Activated naive CD8-positive, alpha-beta T cell treated with anti-CD3 and anti-CD28 coated beads, Interleukin-2, amount 10 ng/mL, durations not matched to agents 7 days and 5 days (primary cell): ENCODE measurements around the gene CFAP54. TPM values are rescaled to one million over a fixed set of nuclear protein-coding genes. Genes with fewer than 3 reads are reported as not detected.
"Not testable (repeated sequence)": the region's sequence is repeated elsewhere in the genome, so short reads cannot be mapped to it uniquely, and the experiment has no call there.

ENCODE experiments used
- ATAC-seq: fragments of 150-1000 bp; cut with Tn5 transposase; one replicate; pipeline ENCODE4 v1.10.0; 2021; ENCODE audit warnings: low read depth, moderate library complexity
- POLR2A ChIA-PET: fragments of 350-600 bp; sonication (Branson Sonifier 250); formaldehyde crosslinking; loops from one replicate; lab custom pipeline; 2021; ENCODE audit warnings: antibody characterized with exemption; lab: Charles Lee
- DNase-seq: peaks from one replicate; pipeline ENCODE4 v3.0.0; 2021
- H3K27ac Mint-ChIP-seq: one replicate; pipeline ENCODE4 v1.8.0; 2022; ENCODE audit warnings: mild to moderate bottlenecking, mixed read lengths
- H3K27me3 Mint-ChIP-seq: one replicate; pipeline ENCODE4 v1.8.0; 2022; ENCODE audit warnings: mild to moderate bottlenecking, moderate library complexity, mixed read lengths
- H3K36me3 Mint-ChIP-seq: one replicate; pipeline ENCODE4 v1.8.0; 2021; ENCODE audit warnings: mild to moderate bottlenecking, mixed read lengths
- H3K4me1 Mint-ChIP-seq: one replicate; pipeline ENCODE4 v1.8.0; 2021; ENCODE audit warnings: mixed read lengths
- H3K4me3 Mint-ChIP-seq: one replicate; pipeline ENCODE4 v1.8.0; 2022; ENCODE audit warnings: mild to moderate bottlenecking, moderate library complexity, mixed read lengths
- H3K9me3 Mint-ChIP-seq: one replicate; pipeline ENCODE4 v1.8.0; 2021; ENCODE audit warnings: mixed read lengths
- total RNA-seq, 2 experiments: library from RNA; stranded (reverse); gene quantifications; one replicate each; pipeline ENCODE4 v1.2.3, GENCODE V29; 2021

The CFAP54 gene
- total RNA-seq, 2 experiments from 2014 or later, result 0.94 to 1.8 TPM

DNA sequence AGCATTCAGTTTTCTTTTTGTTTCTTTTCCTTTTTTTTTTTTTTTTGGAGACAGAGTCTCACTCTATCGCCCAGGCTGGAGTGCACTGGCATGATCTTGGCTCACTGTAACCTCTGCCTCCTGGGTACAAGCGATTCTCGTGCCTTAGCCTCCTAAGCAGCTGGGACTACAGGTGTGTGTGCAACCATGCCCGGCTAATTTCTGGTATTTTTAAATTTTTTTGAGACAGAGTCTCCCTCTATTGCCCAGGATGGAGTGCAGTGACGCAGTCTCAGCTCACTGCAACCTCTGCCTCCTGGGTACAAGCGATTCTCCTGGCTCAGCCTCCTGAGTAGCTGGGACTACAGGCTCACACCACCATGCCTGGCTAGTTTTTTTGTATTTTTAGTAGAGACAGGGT lies 30.1 kb upstream of the CFAP54 start:
- H3K27ac Mint-ChIP-seq, H3K36me3 Mint-ChIP-seq, DNase-seq, H3K4me1 Mint-ChIP-seq, H3K27me3 Mint-ChIP-seq, H3K9me3 Mint-ChIP-seq, H3K4me3 Mint-ChIP-seq, ATAC-seq: not testable (repeated sequence)
- POLR2A ChIA-PET, result interaction anchor here (1.1 to 1.3 kb wide), 2 partner anchors 12 to 14 kb away, joined by 4 to 9 read pairs; no protein-coding TSS in a partner anchor

GRCh38 chr12:96462571-96463280 lies 26.7 kb upstream of the CFAP54 start:
- POLR2A ChIA-PET, result no interaction called here
- ATAC-seq (no peak), DNase-seq (no peak)
- H3K27ac Mint-ChIP-seq, result no peak overlapping the region
- no peaks in the 10 kb centered on the region for H3K36me3 Mint-ChIP-seq
- no peaks in the 10 kb centered on the region for H3K4me1 Mint-ChIP-seq
- H3K27me3 Mint-ChIP-seq, result no peaks in the 10 kb centered on the region
- no peaks in the 10 kb centered on the region for H3K9me3 Mint-ChIP-seq
- H3K4me3 Mint-ChIP-seq, result no peak overlapping the region

DNA sequence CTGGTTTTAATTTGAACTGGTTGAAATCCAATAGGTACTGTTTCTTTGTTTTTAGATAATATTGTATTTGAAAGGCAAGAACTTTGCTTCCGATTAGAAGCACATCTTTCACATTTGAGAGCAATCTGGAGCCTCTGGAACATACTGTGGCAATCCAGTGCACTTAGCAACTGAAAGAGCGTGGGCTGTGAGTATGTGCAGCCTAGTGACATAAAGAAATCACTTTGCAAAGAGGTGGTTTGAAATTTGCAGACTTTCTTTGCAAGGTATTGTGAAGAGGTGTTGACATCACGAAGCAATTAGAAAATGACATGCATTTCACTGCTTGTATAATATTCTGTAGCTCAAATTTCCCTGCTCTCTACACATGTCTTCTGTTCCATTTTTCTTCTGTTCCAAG lies 23.5 kb upstream of the CFAP54 start:
- no peak for ATAC-seq
- Mint-ChIP-seq H3K4me1 (no peaks in the 10 kb centered on the region), H3K4me3 (no peak overlapping the region), H3K36me3 (peaks cover 5% of the 10 kb centered on the region), H3K9me3 (peaks cover 7% of the 10 kb centered on the region), H3K27me3 (no peaks in the 10 kb centered on the region), H3K27ac (no peak overlapping the region)
- no peak for DNase-seq
- POLR2A ChIA-PET, result no interaction called here

DNA sequence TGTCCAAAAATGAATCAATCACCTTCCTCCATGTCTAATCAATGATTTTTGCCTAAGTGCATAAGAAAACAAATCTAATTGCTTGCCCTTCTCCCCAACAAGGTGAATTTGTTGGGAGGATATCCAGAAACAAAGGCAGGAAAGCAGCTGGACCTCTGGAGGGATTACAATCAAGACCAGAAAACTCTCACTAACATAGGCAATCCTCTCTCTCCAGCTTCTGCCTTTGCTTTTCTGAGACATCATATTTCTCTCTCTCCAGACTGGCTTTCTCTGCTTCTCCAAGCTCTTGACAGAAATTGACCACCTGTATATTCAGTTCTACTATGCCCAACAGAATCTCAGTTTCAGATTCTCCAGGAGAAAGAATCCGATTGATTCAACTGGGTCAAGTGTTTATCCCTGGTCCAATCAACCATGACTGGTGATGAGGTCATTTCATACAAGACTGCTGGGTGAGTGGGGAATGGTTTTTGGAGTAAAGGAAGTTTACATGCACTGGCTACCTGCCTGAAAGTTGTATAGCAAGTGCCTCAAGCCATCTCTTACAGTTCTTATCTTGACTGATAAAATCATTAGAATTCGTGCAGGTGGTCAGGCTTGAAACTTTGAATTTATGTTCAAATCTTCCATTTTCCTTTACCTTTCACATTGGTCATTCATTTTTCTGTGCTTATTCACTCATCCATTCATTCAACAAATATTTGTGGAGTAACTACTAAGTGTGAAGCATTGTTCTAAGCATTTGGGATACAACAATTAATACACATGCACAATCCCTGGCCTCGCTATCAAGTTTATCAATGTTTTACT lies 22.2 kb upstream of the CFAP54 start:
- peaks cover 7% of the 10 kb centered on the region for H3K9me3 Mint-ChIP-seq

GRCh38 chr12:96471368-96472050 lies 17.9 kb upstream of the CFAP54 start:
- Mint-ChIP-seq H3K4me1 (peaks cover 10% of the 10 kb centered on the region), H3K36me3 (peaks cover 5% of the 10 kb centered on the region), H3K27ac (no peak overlapping the region), H3K9me3 (peaks cover 10% of the 10 kb centered on the region), H3K27me3 (no peaks in the 10 kb centered on the region), H3K4me3 (no peak overlapping the region)
- POLR2A ChIA-PET, result no interaction called here
- DNase-seq, result no peak
- no peak for ATAC-seq

More for the DNA sequence above, 22.2 kb upstream of the CFAP54 start:
- peaks cover 5% of the 10 kb centered on the region for H3K36me3 Mint-ChIP-seq
- POLR2A ChIA-PET, result no interaction called here
- ATAC-seq (no peak), DNase-seq (no peak)
- no peaks in the 10 kb centered on the region for H3K4me1 Mint-ChIP-seq
- H3K27me3 Mint-ChIP-seq, result no peaks in the 10 kb centered on the region
- no peak overlapping the region for H3K4me3 Mint-ChIP-seq
- no peak overlapping the region for H3K27ac Mint-ChIP-seq

DNA sequence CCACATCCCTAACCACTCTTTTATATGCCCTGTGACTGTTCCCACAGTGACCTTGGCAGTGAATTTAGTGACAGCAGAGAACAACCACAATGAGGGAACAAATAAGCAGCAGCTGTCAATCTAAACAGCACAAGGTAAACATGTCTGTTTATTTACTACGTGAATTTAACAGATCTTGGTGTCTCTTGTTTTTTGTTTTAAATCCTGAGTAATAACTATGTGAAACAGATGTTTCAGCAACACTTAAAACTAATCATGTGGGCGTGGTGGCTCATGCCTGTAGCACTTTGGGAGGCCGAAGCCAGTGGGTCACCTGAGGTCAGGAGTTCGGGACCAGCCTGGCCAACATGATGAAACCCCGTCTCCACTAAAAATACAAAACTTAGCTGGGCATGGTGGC lies 17.0 kb upstream of the CFAP54 start:
- Mint-ChIP-seq H3K36me3 (peaks cover 5% of the 10 kb centered on the region), H3K4me3 (no peak overlapping the region), H3K27ac (no peak overlapping the region), H3K27me3 (no peaks in the 10 kb centered on the region), H3K4me1 (peaks cover 10% of the 10 kb centered on the region), H3K9me3 (peaks cover 10% of the 10 kb centered on the region)
- DNase-seq (no peak), ATAC-seq (no peak)
- POLR2A ChIA-PET, result no interaction called here

- peaks cover 5% of the 10 kb centered on the region for H3K36me3 Mint-ChIP-seq
- DNase-seq (no peak), ATAC-seq (no peak)
- H3K4me3 Mint-ChIP-seq, result no peak overlapping the region
- no peak overlapping the region for H3K27ac Mint-ChIP-seq
- POLR2A ChIA-PET, result no interaction called here
- no peaks in the 10 kb centered on the region for H3K27me3 Mint-ChIP-seq
- H3K9me3 Mint-ChIP-seq, result peaks cover 10% of the 10 kb centered on the region
- peaks cover 10% of the 10 kb centered on the region for H3K4me1 Mint-ChIP-seq
These were observed 15.8 kb upstream of the CFAP54 start for GRCh38 chr12:96473394-96474093.

- no peak overlapping the region for H3K4me3 Mint-ChIP-seq
- H3K4me1 Mint-ChIP-seq, result peaks cover 10% of the 10 kb centered on the region
- H3K27me3 Mint-ChIP-seq, result no peaks in the 10 kb centered on the region
- no peak for ATAC-seq
- H3K27ac Mint-ChIP-seq, result no peak overlapping the region
- H3K36me3 Mint-ChIP-seq, result peaks cover 5% of the 10 kb centered on the region
- no peak for DNase-seq
- POLR2A ChIA-PET, result no interaction called here
- peaks cover 8% of the 10 kb centered on the region for H3K9me3 Mint-ChIP-seq
These were observed 15.2 kb upstream of the CFAP54 start for GRCh38 chr12:96474206-96474605.

DNA sequence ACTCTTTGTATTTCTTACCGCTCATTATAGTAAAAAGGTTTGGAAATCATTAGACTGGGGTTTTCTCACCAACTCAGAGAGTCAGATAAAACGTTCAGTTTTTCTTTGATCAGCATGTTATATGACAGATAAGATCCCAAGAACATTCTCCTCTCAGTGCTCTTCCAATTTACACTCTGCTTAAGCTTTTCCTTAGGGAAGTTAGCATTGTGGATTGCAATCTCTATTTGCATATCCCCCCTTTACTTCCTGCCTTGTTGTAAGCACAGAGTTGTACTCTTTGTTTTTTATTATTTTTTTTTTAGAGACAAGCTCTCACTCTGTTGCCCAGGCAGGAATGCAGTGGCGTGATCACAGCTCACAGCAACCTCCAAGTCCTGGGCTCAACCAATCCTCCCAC lies 11.4 kb upstream of the CFAP54 start:
- Mint-ChIP-seq H3K36me3 (no peaks in the 10 kb centered on the region), H3K4me1 (peaks cover 10% of the 10 kb centered on the region), H3K27me3 (no peaks in the 10 kb centered on the region), H3K4me3 (no peak overlapping the region), H3K27ac (no peak overlapping the region), H3K9me3 (peaks cover 3% of the 10 kb centered on the region)
- no peak for DNase-seq
- no peak for ATAC-seq
- POLR2A ChIA-PET, result interaction anchor here (0.6 kb wide), 1 partner anchor 123 kb away, joined by 5 read pairs; no protein-coding TSS in a partner anchor

- Mint-ChIP-seq H3K27ac (no peak overlapping the region), H3K36me3 (no peaks in the 10 kb centered on the region), H3K4me3 (no peak overlapping the region), H3K27me3 (peaks cover 3% of the 10 kb centered on the region), H3K9me3 (no peaks in the 10 kb centered on the region), H3K4me1 (peaks cover 15% of the 10 kb centered on the region)
- ATAC-seq, result no peak
- POLR2A ChIA-PET, result interaction anchor here (0.6 kb wide), 1 partner anchor 27 kb away, joined by 3 read pairs; no protein-coding TSS in a partner anchor
- DNase-seq, result no peak
These were observed 7.3 kb upstream of the CFAP54 start for GRCh38 chr12:96482086-96482485.

DNA sequence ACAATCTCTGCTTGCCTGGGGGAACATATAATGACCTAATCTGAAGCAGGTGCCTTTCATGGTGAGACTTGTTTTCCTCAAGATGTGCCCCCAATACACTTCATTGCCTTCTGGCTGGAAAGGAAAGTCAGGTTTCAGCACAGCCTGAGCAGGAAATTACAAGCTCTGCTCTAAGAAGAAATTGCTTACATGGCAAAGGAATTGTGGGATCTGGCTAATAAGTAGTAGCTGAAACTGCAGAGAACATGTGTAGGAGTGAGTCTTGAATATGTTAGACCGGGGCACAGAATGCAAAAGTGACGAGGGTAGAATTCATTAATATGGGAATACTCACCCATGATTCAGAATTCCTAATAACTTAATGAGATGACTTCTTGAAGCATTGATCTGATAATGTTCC lies 6.3 kb upstream of the CFAP54 start:
- Mint-ChIP-seq H3K36me3 (no peaks in the 10 kb centered on the region), H3K27ac (no peak overlapping the region), H3K9me3 (no peaks in the 10 kb centered on the region), H3K27me3 (peaks cover 7% of the 10 kb centered on the region), H3K4me1 (peaks cover 15% of the 10 kb centered on the region), H3K4me3 (no peak overlapping the region)
- ATAC-seq (no peak), DNase-seq (no peak)
- POLR2A ChIA-PET, result no interaction called here

DNA sequence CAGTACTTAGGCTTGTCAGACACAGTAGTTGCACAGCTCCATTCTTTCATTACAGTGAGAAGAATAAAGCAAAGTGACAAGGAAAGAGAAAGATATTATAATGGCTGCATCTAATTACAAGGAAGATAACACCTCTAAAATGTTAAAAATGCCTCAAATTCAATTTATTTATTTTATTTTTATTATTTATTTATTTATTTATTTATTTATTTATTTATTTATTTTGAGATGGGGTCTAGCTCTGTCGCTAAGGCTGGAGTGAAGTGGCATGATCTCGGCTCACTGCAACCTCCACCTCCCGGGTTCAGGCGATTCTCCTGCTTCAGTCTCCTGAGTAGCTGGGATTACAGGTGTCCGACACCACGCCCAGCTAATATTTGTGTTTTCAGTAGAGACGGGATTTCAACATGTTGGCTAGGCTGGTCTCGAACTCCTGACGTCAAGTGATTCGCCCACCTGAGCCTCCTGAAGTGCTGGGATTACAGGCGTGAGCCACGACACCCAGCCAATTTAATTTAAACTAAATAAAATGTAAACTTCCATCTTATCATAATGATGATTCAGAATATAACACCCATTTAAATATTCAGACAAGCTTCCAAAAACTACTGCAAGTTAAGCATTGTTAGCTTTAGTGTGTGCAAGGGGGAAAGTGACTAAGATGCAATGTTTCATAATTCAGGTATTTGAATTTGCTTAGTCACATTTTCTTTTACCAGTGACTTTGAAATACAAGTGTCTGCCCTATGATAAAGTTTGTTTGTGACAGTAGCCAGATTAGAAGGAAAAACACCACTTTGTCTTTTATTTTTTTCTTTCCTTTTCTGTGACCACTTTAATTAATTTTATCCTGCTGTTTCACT lies 2.4 kb upstream of the CFAP54 start:
- H3K27ac Mint-ChIP-seq, result no peak overlapping the region

More for the DNA sequence above, 2.4 kb upstream of the CFAP54 start:
- H3K27me3 Mint-ChIP-seq, result peaks cover 23% of the 10 kb centered on the region
- DNase-seq (no peak), ATAC-seq (no peak)
- H3K4me1 Mint-ChIP-seq, result peaks cover 19% of the 10 kb centered on the region
- H3K4me3 Mint-ChIP-seq, result no peak overlapping the region
- POLR2A ChIA-PET, result interaction anchor here (1.4 to 1.6 kb wide), 2 partner anchors 17 to 88 kb away, joined by 3 to 6 read pairs; no protein-coding TSS in a partner anchor
- H3K36me3 Mint-ChIP-seq, result no peaks in the 10 kb centered on the region
- no peaks in the 10 kb centered on the region for H3K9me3 Mint-ChIP-seq
